ENCODE results near the gene PROK1.

GRCh38 chr1:110466646-110467280, 15.8 kb downstream of the PROK1 start:
- no peak for TF ChIP-seq CTCF (conservative IDR thresholded peaks at IDR 0.05; ENCODE audit: low read length)
- TF ChIP-seq EZH2phosphoT487 (IDR thresholded peaks at IDR 0.05; ENCODE audit: borderline replicate concordance, low read depth, low read length): no peak

All from OCI-LY7 (cell line).